H1 (cell line): ENCODE measurements around the gene TJP3. TPM values are rescaled to one million over a fixed set of nuclear protein-coding genes. Genes with fewer than 3 reads are reported as not detected.

Experiments used
- BACH1 ChIP-seq: IDR thresholded peaks from 2 replicates; pipeline ENCODE4 v1.6.1; 2012; ENCODE audit warnings: low read length, improper control_type of control experiment
- CREB1 ChIP-seq: IDR thresholded peaks from 2 replicates; pipeline ENCODE4 v1.6.1; 2012; ENCODE audit warnings: inconsistent platforms
- EGR1 ChIP-seq: IDR thresholded peaks from 2 replicates; pipeline ENCODE4 v1.6.1; 2011; ENCODE audit warnings: low read depth, low read length, borderline replicate concordance
- JUN ChIP-seq: IDR thresholded peaks from 2 replicates; pipeline ENCODE4 v1.6.1; 2011; ENCODE audit warnings: low read depth, mild to moderate bottlenecking, improper control_type of control experiment, low read length
- NRF1 ChIP-seq: IDR thresholded peaks from 2 replicates; pipeline ENCODE4 v1.6.1; 2011; ENCODE audit warnings: mild to moderate bottlenecking, low read depth, low read length, improper control_type of control experiment
- SP1 ChIP-seq: IDR thresholded peaks from 2 replicates; pipeline ENCODE4 v1.6.1; 2011; ENCODE audit warnings: low read depth, low read length
- SP4 ChIP-seq: IDR thresholded peaks from 2 replicates; pipeline ENCODE4 v1.6.1; 2012; ENCODE audit warnings: low read length, inconsistent platforms
- TAF1 ChIP-seq: IDR thresholded peaks from 2 replicates; pipeline ENCODE4 v1.6.1; 2011; ENCODE audit warnings: mild to moderate bottlenecking, low read depth, low read length
- polyA plus RNA-seq, 7 experiments: library from polyadenylated mRNA; depleted of rRNA in 3 of 7; stranded (reverse) in 5 of 7; unstranded in 2 of 7; fragments of >200 nt in 5 of 7; fragments of 200-250 nt in 2 of 7; gene quantifications; 1 replicate in 5 of 7; 2 replicates in 1 of 7; 4 replicates in 1 of 7; pipeline versions ENCODE4 v1.2.1 to v1.2.3, GENCODE V29; 2011 to 2013; ENCODE audit warnings: missing spikeins in 2 of 7, mixed read lengths in 2 of 7
- total RNA-seq: library from RNA; stranded (reverse); fragmentation: NEBNext Ultra II Directional; extraction: Animal tissue kit (Norgen Biotek cat#: 25700); gene quantifications from 2 replicates; pipeline ENCODE4 v1.2.1, GENCODE V29; 2021
- TF ChIP-seq, protein P1 (sequence below): IDR thresholded peaks from 2 replicates; pipeline ENCODE4 v1.6.1; 2012; ENCODE audit warnings: low read length, inconsistent platforms
- TF ChIP-seq, protein P2 (sequence below): fragments of 300-600 bp; sonication (generic); IDR thresholded peaks from 2 replicates; pipeline ENCODE4 v1.7.1; 2012; ENCODE audit warnings: low read length, moderate library complexity, mild to moderate bottlenecking, inconsistent platforms; ENCODE audit not compliant: insufficient replicate concordance

Gene TJP3
- total and polyA plus RNA-seq, 2 of the 8 experiments (the other 6 are each of a cell fraction or from before 2014, with no cell fraction given), result 17.1 to 26.1 TPM

DNA sequence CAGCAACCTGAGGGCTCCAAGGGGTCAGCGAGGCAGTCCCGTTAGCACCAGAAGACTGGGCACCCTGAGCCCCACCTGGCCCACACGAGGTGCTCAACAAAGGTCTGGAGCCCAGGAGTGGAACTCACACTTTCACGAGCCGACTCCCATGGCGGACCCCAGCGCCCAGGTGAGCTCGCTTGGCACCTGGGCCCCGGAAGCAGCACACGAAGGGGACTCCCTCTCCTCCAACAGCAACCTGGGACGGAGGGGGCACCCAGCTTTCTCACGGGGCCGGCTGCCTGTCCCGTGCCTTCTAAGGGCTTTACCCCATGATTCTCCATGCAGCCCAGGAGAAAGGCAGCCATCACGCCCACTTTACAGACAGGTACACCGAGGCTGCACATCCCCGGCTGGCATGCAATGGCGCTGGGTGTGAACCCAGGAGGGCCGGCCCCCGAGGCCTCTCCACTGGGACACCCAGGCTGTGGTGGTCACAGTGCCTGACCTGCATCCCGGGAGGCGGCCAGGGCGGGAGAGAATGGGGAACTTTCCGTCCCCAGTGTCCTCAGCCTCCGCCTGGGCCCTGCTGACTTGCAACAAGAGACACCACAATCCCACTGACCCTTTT lies 13.0 kb upstream of the TJP3 start (continued):
- TF ChIP-seq, protein P1, sequence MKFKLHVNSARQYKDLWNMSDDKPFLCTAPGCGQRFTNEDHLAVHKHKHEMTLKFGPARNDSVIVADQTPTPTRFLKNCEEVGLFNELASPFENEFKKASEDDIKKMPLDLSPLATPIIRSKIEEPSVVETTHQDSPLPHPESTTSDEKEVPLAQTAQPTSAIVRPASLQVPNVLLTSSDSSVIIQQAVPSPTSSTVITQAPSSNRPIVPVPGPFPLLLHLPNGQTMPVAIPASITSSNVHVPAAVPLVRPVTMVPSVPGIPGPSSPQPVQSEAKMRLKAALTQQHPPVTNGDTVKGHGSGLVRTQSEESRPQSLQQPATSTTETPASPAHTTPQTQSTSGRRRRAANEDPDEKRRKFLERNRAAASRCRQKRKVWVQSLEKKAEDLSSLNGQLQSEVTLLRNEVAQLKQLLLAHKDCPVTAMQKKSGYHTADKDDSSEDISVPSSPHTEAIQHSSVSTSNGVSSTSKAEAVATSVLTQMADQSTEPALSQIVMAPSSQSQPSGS, result no peak
- TF ChIP-seq, protein P2, sequence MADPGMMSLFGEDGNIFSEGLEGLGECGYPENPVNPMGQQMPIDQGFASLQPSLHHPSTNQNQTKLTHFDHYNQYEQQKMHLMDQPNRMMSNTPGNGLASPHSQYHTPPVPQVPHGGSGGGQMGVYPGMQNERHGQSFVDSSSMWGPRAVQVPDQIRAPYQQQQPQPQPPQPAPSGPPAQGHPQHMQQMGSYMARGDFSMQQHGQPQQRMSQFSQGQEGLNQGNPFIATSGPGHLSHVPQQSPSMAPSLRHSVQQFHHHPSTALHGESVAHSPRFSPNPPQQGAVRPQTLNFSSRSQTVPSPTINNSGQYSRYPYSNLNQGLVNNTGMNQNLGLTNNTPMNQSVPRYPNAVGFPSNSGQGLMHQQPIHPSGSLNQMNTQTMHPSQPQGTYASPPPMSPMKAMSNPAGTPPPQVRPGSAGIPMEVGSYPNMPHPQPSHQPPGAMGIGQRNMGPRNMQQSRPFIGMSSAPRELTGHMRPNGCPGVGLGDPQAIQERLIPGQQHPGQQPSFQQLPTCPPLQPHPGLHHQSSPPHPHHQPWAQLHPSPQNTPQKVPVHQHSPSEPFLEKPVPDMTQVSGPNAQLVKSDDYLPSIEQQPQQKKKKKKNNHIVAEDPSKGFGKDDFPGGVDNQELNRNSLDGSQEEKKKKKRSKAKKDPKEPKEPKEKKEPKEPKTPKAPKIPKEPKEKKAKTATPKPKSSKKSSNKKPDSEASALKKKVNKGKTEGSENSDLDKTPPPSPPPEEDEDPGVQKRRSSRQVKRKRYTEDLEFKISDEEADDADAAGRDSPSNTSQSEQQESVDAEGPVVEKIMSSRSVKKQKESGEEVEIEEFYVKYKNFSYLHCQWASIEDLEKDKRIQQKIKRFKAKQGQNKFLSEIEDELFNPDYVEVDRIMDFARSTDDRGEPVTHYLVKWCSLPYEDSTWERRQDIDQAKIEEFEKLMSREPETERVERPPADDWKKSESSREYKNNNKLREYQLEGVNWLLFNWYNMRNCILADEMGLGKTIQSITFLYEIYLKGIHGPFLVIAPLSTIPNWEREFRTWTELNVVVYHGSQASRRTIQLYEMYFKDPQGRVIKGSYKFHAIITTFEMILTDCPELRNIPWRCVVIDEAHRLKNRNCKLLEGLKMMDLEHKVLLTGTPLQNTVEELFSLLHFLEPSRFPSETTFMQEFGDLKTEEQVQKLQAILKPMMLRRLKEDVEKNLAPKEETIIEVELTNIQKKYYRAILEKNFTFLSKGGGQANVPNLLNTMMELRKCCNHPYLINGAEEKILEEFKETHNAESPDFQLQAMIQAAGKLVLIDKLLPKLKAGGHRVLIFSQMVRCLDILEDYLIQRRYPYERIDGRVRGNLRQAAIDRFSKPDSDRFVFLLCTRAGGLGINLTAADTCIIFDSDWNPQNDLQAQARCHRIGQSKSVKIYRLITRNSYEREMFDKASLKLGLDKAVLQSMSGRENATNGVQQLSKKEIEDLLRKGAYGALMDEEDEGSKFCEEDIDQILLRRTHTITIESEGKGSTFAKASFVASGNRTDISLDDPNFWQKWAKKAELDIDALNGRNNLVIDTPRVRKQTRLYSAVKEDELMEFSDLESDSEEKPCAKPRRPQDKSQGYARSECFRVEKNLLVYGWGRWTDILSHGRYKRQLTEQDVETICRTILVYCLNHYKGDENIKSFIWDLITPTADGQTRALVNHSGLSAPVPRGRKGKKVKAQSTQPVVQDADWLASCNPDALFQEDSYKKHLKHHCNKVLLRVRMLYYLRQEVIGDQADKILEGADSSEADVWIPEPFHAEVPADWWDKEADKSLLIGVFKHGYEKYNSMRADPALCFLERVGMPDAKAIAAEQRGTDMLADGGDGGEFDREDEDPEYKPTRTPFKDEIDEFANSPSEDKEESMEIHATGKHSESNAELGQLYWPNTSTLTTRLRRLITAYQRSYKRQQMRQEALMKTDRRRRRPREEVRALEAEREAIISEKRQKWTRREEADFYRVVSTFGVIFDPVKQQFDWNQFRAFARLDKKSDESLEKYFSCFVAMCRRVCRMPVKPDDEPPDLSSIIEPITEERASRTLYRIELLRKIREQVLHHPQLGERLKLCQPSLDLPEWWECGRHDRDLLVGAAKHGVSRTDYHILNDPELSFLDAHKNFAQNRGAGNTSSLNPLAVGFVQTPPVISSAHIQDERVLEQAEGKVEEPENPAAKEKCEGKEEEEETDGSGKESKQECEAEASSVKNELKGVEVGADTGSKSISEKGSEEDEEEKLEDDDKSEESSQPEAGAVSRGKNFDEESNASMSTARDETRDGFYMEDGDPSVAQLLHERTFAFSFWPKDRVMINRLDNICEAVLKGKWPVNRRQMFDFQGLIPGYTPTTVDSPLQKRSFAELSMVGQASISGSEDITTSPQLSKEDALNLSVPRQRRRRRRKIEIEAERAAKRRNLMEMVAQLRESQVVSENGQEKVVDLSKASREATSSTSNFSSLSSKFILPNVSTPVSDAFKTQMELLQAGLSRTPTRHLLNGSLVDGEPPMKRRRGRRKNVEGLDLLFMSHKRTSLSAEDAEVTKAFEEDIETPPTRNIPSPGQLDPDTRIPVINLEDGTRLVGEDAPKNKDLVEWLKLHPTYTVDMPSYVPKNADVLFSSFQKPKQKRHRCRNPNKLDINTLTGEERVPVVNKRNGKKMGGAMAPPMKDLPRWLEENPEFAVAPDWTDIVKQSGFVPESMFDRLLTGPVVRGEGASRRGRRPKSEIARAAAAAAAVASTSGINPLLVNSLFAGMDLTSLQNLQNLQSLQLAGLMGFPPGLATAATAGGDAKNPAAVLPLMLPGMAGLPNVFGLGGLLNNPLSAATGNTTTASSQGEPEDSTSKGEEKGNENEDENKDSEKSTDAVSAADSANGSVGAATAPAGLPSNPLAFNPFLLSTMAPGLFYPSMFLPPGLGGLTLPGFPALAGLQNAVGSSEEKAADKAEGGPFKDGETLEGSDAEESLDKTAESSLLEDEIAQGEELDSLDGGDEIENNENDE, result no peak
- TF ChIP-seq BACH1 (no peak), SP1 (no peak), TAF1 (no peak), JUN (no peak), SP4 (no peak), EGR1 (no peak), CREB1 (no peak), NRF1 (no peak)
